HepG2 (cell line): Measurements from ENCODE around the gene TMEM53. TPM values are rescaled to one million over a fixed set of nuclear protein-coding genes. Genes with fewer than 3 reads are reported as not detected.

Experiments used
- ATAC-seq: fragments of 200-7000 bp; cut with Tn5 transposase; 3 replicates; pipeline ENCODE4 v1.9.1; 2020; ENCODE audit warnings: mild to moderate bottlenecking, moderate library complexity
- BruUV-seq: library from RNA; stranded (reverse); fragments of 400-500 nt; replicated peaks from 2 replicates; lab custom pipeline; 2021; lab: Mats Ljungman, UMichigan
- CTCF ChIA-PET: fragments of 300-600 bp; formaldehyde crosslinking; extraction: SDS; loops from one replicate; lab custom pipeline; 2021; ENCODE audit warnings: low total read pairs, inconsistent platforms, low intra/inter-chr PET ratio; lab: Yijun Ruan, JAX
- POLR2A ChIA-PET: fragments of 350-600 bp; sonication (Branson Sonifier 250); formaldehyde crosslinking; loops from one replicate; lab custom pipeline; 2020; ENCODE audit warnings: antibody characterized with exemption, inconsistent platforms; lab: Yijun Ruan, JAX
- DNase-seq: peaks from one replicate; pipeline ENCODE4 v3.0.0-alpha.2; 2015; ENCODE audit warnings: low spot score
- FAIRE-seq: peaks from 3 replicates; lab custom pipeline; 2011; peaks lifted over from hg19 to GRCh38; lab: Jason Lieb, UNC
- H2AFZ ChIP-seq: one replicate; pipeline ENCODE4 v1.6.1; 2011; ENCODE audit warnings: low read length, inconsistent platforms
- H3K27ac ChIP-seq: fragments of 300-600 bp; 3 replicates; pipeline ENCODE4 v1.8.0; 2011; ENCODE audit warnings: mixed run types, mild to moderate bottlenecking, mixed read lengths, low read length, inconsistent platforms; ENCODE audit not compliant: insufficient read depth; ENCODE audit errors: extremely low read length
- H3K27me3 ChIP-seq, 2 experiments: fragments of 200-600 bp in 1 of 2; 2 replicates in 1 of 2; 3 replicates in 1 of 2; pipeline versions ENCODE4 v1.6.0 to v1.8.0; 2011; ENCODE audit warnings: low read length in 2 of 2, mild to moderate bottlenecking in 2 of 2, moderate library complexity in 2 of 2, inconsistent platforms in 1 of 2; ENCODE audit not compliant: insufficient read depth in 2 of 2, control insufficient read depth in 1 of 2
- H3K36me3 ChIP-seq, 2 experiments: fragments of 200-600 bp in 1 of 2; replicated peaks in 1 of 2; 2 replicates in 1 of 2; 3 replicates in 1 of 2; pipeline versions ENCODE4 v1.5.1 to v1.8.0; 2011; ENCODE audit warnings: low read length in 2 of 2, inconsistent platforms in 1 of 2; ENCODE audit not compliant: insufficient read depth in 2 of 2, control insufficient read depth in 1 of 2
- H3K4me1 ChIP-seq: 2 replicates; pipeline ENCODE4 v1.5.1; 2012; ENCODE audit warnings: low read length, inconsistent platforms; ENCODE audit not compliant: insufficient read depth
- H3K4me2 ChIP-seq: 2 replicates; pipeline ENCODE4 v1.6.0; 2011; ENCODE audit warnings: low read depth, low read length, inconsistent platforms
- H3K4me3 ChIP-seq, 3 experiments: fragments of 200-600 bp in 1 of 3; sonication (generic), shearing (Covaris generic) in 1 of 3; replicated peaks in 1 of 3; 2 replicates each; pipeline ENCODE4 v1.5.1; 2011 to 2016; ENCODE audit warnings: low read length in 3 of 3, inconsistent platforms in 2 of 3, low read depth in 2 of 3, mild to moderate bottlenecking in 2 of 3, control low read depth in 1 of 3, mixed read lengths in 1 of 3; ENCODE audit not compliant: insufficient read depth in 1 of 3
- H3K79me2 ChIP-seq: one replicate; pipeline ENCODE4 v1.6.1; 2011; ENCODE audit warnings: low read length, inconsistent platforms; ENCODE audit not compliant: insufficient read depth
- H3K9ac ChIP-seq: 2 replicates; pipeline ENCODE4 v1.6.0; 2011; ENCODE audit warnings: mild to moderate bottlenecking, low read depth, low read length, inconsistent platforms; ENCODE audit not compliant: insufficient read depth
- H3K9me3 ChIP-seq: 2 replicates; pipeline ENCODE4 v1.5.1; 2012; ENCODE audit warnings: mild to moderate bottlenecking, low read length
- H4K20me1 ChIP-seq: 2 replicates; pipeline ENCODE4 v1.6.0; 2011; ENCODE audit warnings: inconsistent platforms, mild to moderate bottlenecking, low read length, moderate library complexity; ENCODE audit not compliant: insufficient read depth
- BRF2 ChIP-seq: sonication (generic); formaldehyde crosslinking; IDR thresholded peaks from 2 replicates; pipeline ENCODE4 v1.8.1; 2022; ENCODE audit warnings: mild to moderate bottlenecking, missing genetic modification reagents
- CTCF ChIP-seq: sonication (generic); formaldehyde crosslinking; IDR thresholded peaks from 2 replicates; pipeline ENCODE4 v1.5.0; 2020; ENCODE audit warnings: mild to moderate bottlenecking, missing genetic modification reagents, moderate library complexity
- FOXC1 ChIP-seq: sonication (generic); formaldehyde crosslinking; IDR thresholded peaks from 2 replicates; pipeline ENCODE4 v1.8.0; 2022; ENCODE audit warnings: mild to moderate bottlenecking, missing genetic modification reagents, borderline replicate concordance
- KAT7 ChIP-seq: IDR thresholded peaks from 2 replicates; pipeline ENCODE4 v1.6.1; 2018; ENCODE audit warnings: borderline replicate concordance, missing compliant biosample characterization
- POGK ChIP-seq: sonication (generic); formaldehyde crosslinking; conservative IDR thresholded peaks from 2 replicates; pipeline ENCODE4 v1.8.0; 2022; ENCODE audit warnings: mild to moderate bottlenecking, moderate library complexity, missing genetic modification reagents
- SKI ChIP-seq: fragments of 450-650 bp; IDR thresholded peaks from one replicate; pipeline ENCODE4 v1.6.1; 2018; ENCODE audit warnings: mild to moderate bottlenecking; ENCODE audit not compliant: partially characterized antibody
- STAG1 ChIP-seq: sonication (generic); formaldehyde crosslinking; IDR thresholded peaks from 2 replicates; pipeline ENCODE4 v1.4.0; 2020; ENCODE audit warnings: missing genetic modification reagents
- ZNF574 ChIP-seq: sonication (generic); formaldehyde crosslinking; IDR thresholded peaks from 2 replicates; pipeline ENCODE4 v1.4.0; 2020; ENCODE audit warnings: missing genetic modification reagents
- WGBS: methylation state at CpG from one replicate; pipeline ENCODE4 v1.1.6; 2017; ENCODE audit warnings: low lambda C conversion rate; 5-methylcytosine and 5-hydroxymethylcytosine counted together
- in situ Hi-C: cut with HindIII; loops from 2 replicates; pipeline ENCODE4 v1.10.0; 2017; ENCODE audit warnings: low pct_unique_long_range_greater_than_20kb; ENCODE audit not compliant: extremely low pct_ligation_motif_present
- intact Hi-C: fragments of 100-400 bp; cut with micrococcal nuclease; formaldehyde crosslinking; loops from one replicate; pipeline ENCODE4 v1.10.0; 2022; ENCODE audit not compliant: unreplicated experiment
- polyA plus RNA-seq, 8 experiments: library from polyadenylated mRNA; depleted of rRNA in 3 of 8; stranded (reverse) in 7 of 8; unstranded in 1 of 8; fragments of >200 nt; fragmentation: Illumina TruSeq in 4 of 8; extraction: Trizol in 4 of 8; gene quantifications; 2 replicates each; pipeline versions ENCODE4 v1.2.1 to v1.2.3, GENCODE V29; 2011 to 2016; ENCODE audit warnings: low read depth in 4 of 8, missing spikeins in 1 of 8, mixed read lengths in 1 of 8; ENCODE audit not compliant: insufficient read depth in 1 of 8
- total RNA-seq, 5 experiments: library from RNA; depleted of rRNA; stranded (reverse); fragments of >200 nt; fragmentation: Illumina TruSeq; extraction: Trizol; gene quantifications; 2 replicates each; pipeline ENCODE4 v1.2.3, GENCODE V29; 2016; ENCODE audit warnings: low read depth in 1 of 5

TMEM53 gene
- total and polyA plus RNA-seq, 2 of the 13 experiments (the other 11 are each of a cell fraction or from before 2014, with no cell fraction given): 12.6 to 20.2 TPM

- ATAC-seq: no peak
- Histone ChIP-seq H3K9ac (no peak overlapping the region), H3K27me3 (no peaks in the 10 kb centered on the region; a peak in 1 of 5 replicates), H3K9me3 (no peaks in the 10 kb centered on the region), H3K27ac (no peak overlapping the region), H2AFZ (no peak overlapping the region), H4K20me1 (peaks cover 6% of the 10 kb centered on the region; the same call in 1 of the 2 replicates), H3K4me2 (no peak overlapping the region), H3K79me2 (no peaks in the 10 kb centered on the region), H3K4me3 (no peak overlapping the region), H3K36me3 (peaks cover 0 to 4% of the 10 kb centered on the region in 2 experiments; a peak in 1 of 5 replicates), H3K4me1 (no peaks in the 10 kb centered on the region)
- in situ Hi-C loops: loop anchor here (5.0 kb wide), 1 partner anchor 44 kb away; no protein-coding TSS in a partner anchor
- no peak for FAIRE-seq
- ChIA-PET POLR2A (interaction anchor here (1.7 kb wide), 1 partner anchor 24 kb away, joined by 9 read pairs; no protein-coding TSS in a partner anchor), CTCF (interaction anchor here (1.6 kb wide), 1 partner anchor 44 kb away, joined by 4 read pairs; no protein-coding TSS in a partner anchor)
- peak; percentile 23 for DNase-seq
- intact Hi-C loops: no loop called here
- peak; percentile 14; the same call in 1 of the 2 replicates for TF ChIP-seq STAG1 (CRISPR knock-in tag)
- peak; percentile 66; the same call in 1 of the 2 replicates for TF ChIP-seq POGK (CRISPR knock-in tag)
- no peak for TF ChIP-seq BRF2 (CRISPR knock-in tag)
- TF ChIP-seq SKI: no peak
- TF ChIP-seq KAT7 (CRISPR knock-in tag): no peak
- TF ChIP-seq FOXC1: no peak
- peak; percentile 52 for TF ChIP-seq CTCF (CRISPR knock-in tag)
- no peak for TF ChIP-seq ZNF574 (CRISPR knock-in tag)
- no TSS peak for BruUV-seq
- 54% methylated on average over 6 of the region's 6 CpGs for WGBS
Measured at GRCh38 chr1:44608141-44608540, 66.1 kb downstream of the TMEM53 start.
